Keratinocyte (primary cell): Measurements from ENCODE around the gene INPP5B.

Experiments used
- CTCF ChIP-seq, 3 experiments: IDR thresholded peaks in 1 of 3; conservative IDR thresholded peaks in 1 of 3; optimal IDR thresholded peaks in 1 of 3; 2 replicates in 2 of 3; 3 replicates in 1 of 3; pipeline versions ENCODE3 to v1.5.1; 2011; ENCODE audit warnings: low read length in 3 of 3, mild to moderate bottlenecking in 3 of 3, moderate library complexity in 2 of 3, control low read depth in 1 of 3, inconsistent platforms in 1 of 3; ENCODE audit not compliant: insufficient read depth in 2 of 3; ENCODE audit errors: extremely low read depth in 1 of 3
- EZH2 ChIP-seq: IDR thresholded peaks from one replicate; pipeline ENCODE4 v1.6.1; 2012; ENCODE audit warnings: inconsistent platforms, mild to moderate bottlenecking, low read length, moderate library complexity

- no peak for TF ChIP-seq EZH2
- TF ChIP-seq CTCF (optimal IDR thresholded peaks at IDR 0.05 in 1 of 3, IDR thresholded peaks at IDR 0.05 in 1 of 3, conservative IDR thresholded peaks at IDR 0.05 in 1 of 3; ENCODE audit: extremely low read depth in 1 of 3, insufficient read depth in 2 of 3, low read length in 3 of 3), result no peak
Measured at GRCh38 chr1:37851262-37851661, 95.6 kb downstream of the INPP5B start.
